ENCODE measurements around the gene CDK5R1.

CDK5R1 gene

DNA sequence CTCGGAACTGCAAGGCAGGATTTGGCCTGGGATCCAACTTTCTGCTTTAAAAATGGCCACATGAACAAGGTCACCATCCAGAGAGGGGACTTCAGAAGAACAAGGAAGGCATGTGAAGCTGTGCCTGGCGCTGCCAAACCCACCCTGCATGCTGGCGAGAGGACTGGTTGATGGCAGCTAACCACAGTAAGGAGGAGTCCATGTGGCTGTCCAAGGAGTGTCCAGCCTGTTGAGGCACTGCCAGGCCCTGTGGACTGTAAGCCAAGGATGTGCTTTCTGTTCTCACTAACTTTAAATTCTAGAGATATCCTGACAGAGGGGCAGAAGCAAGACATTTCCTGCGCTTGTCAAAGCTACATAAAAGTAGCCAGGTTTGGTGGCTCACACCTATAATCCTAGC is 40.4 kb downstream of the CDK5R1 start:
- Mint-ChIP-seq H3K4me3 (no peak overlapping the region), H3K27ac (no peak overlapping the region), H3K27me3 (no peaks in the 10 kb centered on the region), H3K9me3 (no peaks in the 10 kb centered on the region), H3K36me3 (peaks cover 4% of the 10 kb centered on the region), H3K4me1 (peaks cover 55% of the 10 kb centered on the region)
- ATAC-seq: no peak

DNA sequence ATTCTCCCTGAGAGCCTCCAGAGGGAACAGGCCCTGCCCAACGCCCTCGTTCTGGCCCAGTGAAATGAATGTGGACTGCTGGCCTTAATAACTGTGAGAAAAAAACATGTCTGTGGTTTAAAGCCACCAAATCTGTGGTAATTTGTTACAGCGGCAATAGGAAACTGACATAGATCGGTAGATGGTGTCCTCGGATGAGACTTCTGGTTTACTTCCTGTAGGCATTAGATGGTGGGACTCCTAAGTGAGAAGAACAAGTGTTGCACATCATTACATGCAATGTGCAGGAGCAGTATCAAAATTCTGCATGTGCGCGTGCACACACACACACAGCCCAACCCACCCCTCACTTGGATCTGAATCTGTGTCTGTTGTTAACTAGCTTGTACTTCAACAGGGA is 42.0 kb downstream of the CDK5R1 start:
- no peaks in the 10 kb centered on the region for H3K27me3 Mint-ChIP-seq
- H3K4me1 Mint-ChIP-seq: peaks cover 38% of the 10 kb centered on the region
- H3K36me3 Mint-ChIP-seq: peaks cover 15% of the 10 kb centered on the region
- peak overlapping the region; percentile 29 for H3K27ac Mint-ChIP-seq
- H3K9me3 Mint-ChIP-seq: no peaks in the 10 kb centered on the region
- no peak for ATAC-seq
- no peak overlapping the region for H3K4me3 Mint-ChIP-seq

DNA sequence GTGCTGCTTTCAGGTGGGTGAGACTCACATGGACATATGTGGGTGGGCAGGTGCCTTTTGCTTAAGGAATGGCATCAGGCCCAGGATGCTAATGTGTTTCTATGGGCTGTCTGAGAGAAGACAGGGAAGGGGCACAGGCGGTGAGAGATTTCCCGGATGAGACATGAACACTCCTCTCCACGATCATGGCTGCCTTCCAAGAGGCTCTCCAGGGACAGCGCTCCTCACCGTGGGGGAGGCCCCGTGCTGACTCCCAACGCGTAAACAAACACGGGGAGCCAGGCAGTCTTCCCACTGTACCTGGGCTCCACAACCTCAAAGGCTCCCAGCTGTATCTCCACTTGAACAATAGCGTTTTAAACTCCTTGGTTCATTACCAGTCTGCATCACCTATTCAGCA is 42.8 kb downstream of the CDK5R1 start:
- H3K4me1 Mint-ChIP-seq: peaks cover 33% of the 10 kb centered on the region
- H3K4me3 Mint-ChIP-seq: no peak overlapping the region
- no peaks in the 10 kb centered on the region for H3K27me3 Mint-ChIP-seq
- H3K36me3 Mint-ChIP-seq: peaks cover 15% of the 10 kb centered on the region
- no peak for ATAC-seq
- H3K27ac Mint-ChIP-seq: no peak overlapping the region
- no peaks in the 10 kb centered on the region for H3K9me3 Mint-ChIP-seq

DNA sequence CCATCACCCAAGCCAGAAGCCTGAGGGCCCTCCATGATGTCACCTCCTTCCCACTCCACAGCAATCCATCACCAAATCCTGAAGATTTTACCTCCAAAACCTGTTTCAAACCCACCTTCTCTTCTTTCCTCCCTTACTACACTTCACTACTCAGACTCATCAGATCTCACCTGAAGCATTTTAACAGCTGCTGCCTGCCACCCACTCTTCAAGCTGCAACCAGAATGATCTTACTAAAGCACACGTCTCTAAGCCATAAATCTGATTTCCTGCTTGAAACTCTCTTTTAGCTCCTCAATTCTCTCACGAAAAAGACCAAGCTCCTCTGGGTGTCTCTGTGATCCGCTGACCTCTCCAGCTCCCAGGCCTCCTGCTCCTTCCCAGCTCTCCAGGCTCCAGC is 46.5 kb downstream of the CDK5R1 start:
- ATAC-seq: no peak
- H3K4me1 Mint-ChIP-seq: peaks cover 11% of the 10 kb centered on the region
- H3K36me3 Mint-ChIP-seq: peaks cover 11% of the 10 kb centered on the region
- H3K27ac Mint-ChIP-seq: no peak overlapping the region
- no peak overlapping the region for H3K4me3 Mint-ChIP-seq
- H3K9me3 Mint-ChIP-seq: no peaks in the 10 kb centered on the region
- no peaks in the 10 kb centered on the region for H3K27me3 Mint-ChIP-seq

DNA sequence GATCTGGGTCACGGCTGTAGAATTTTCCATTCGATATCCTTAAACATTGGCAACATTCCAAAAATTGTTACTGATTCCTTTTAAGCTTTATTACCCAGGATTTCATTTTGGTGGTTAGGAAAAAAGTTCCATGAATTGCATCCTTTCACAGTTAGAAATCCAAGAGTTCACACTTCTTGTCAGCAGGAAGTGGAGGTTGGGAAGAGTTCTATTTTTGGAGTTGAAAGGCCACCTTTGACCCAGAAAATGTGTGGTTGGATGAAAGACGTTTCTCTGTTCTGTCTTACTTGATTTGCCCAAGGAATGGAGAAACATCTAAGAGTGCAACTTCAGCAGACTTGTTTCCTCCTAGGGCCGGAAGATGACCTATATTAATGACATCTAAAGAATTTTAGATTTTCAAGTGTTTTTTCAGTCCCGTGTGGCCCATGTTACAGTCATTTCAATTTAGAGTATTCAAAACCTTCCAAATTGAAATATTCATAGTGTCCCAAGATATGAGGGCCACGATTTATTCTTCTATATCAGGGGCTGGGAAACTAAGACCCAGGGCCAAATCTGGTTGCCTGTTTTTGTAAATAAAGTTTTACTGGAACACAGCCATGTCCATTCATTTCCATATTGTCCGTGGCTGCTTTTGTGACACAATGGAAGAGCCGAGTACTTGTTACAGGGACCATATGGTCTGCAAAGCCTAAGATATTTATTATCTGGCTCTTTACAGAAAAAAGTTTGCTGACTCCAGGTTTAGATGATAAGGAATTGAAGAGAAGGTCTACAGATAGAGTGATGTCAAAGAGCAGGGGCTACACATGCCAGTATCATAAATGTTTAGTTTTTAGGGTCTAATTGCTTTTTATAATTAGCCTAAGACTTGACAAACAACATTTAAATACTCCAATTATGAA is 50.2 kb downstream of the CDK5R1 start:
- Mint-ChIP-seq H3K4me3 (no peak overlapping the region), H3K9me3 (no peaks in the 10 kb centered on the region), H3K4me1 (no peaks in the 10 kb centered on the region), H3K36me3 (peaks cover 17% of the 10 kb centered on the region), H3K27ac (no peak overlapping the region), H3K27me3 (no peaks in the 10 kb centered on the region)
- ATAC-seq: no peak
